NT2/D1 (cell line): ENCODE results near the gene PNMA6F.
"Not testable (repeated sequence)": the region's sequence is repeated elsewhere in the genome, so short reads cannot be mapped to it uniquely, and the experiment has no call there.

Experiments used
- DNase-seq: peaks from one replicate; pipeline ENCODE4 v3.0.0-alpha.2; 2011; ENCODE audit warnings: low read depth, low spot score
- H3K27me3 ChIP-seq: 2 replicates; pipeline ENCODE4 v1.6.0; 2011; ENCODE audit warnings: mild to moderate bottlenecking; ENCODE audit not compliant: insufficient read length, insufficient read depth
- H3K36me3 ChIP-seq: 2 replicates; pipeline ENCODE4 v1.6.1; 2011; ENCODE audit warnings: mild to moderate bottlenecking, low read length, mixed read lengths; ENCODE audit not compliant: insufficient read depth, insufficient read length
- H3K4me1 ChIP-seq: 2 replicates; pipeline ENCODE4 v1.5.1; 2011; ENCODE audit not compliant: insufficient read depth, insufficient read length
- H3K4me3 ChIP-seq: 2 replicates; pipeline ENCODE4 v1.5.1; 2011; ENCODE audit warnings: low read depth; ENCODE audit not compliant: insufficient read length
- H3K9ac ChIP-seq: 2 replicates; pipeline ENCODE4 v1.6.0; 2011; ENCODE audit warnings: low read depth; ENCODE audit not compliant: insufficient read length
- H3K9me3 ChIP-seq: 2 replicates; pipeline ENCODE4 v1.5.1; 2011; ENCODE audit warnings: mild to moderate bottlenecking, low read length; ENCODE audit not compliant: insufficient read depth
- SUZ12 ChIP-seq: IDR thresholded peaks from 2 replicates; pipeline ENCODE4 v1.6.1; 2011; ENCODE audit not compliant: insufficient read length, insufficient read depth; ENCODE audit errors: extremely low read depth
- YY1 ChIP-seq: IDR thresholded peaks from 2 replicates; pipeline ENCODE4 v1.6.1; 2011; ENCODE audit not compliant: insufficient read length, insufficient read depth
- ZNF274 ChIP-seq: IDR thresholded peaks from 2 replicates; pipeline ENCODE4 v1.6.1; 2011; ENCODE audit warnings: mild to moderate bottlenecking, low read depth, low read length

The PNMA6F gene

DNA sequence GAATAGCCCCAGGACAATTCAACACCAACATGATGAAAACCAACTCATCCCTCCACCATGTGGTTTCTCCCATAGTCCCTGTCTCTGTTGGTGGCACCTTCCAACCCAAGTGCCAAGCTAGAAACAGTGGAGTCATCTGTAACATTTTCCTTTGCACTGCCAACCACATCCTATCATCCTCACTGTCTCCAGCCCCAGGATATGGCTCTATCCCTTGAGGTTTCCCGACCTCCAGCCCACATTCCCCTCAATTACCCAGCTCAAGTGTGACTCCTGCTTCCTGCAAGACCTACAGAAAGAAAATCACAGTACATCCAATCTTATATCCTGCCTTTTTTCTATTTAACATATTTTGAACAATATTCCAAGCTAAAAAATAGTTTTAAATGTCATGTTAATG is 24.2 kb downstream of the PNMA6F start:
- Histone ChIP-seq H3K9me3 (no peaks in the 10 kb centered on the region), H3K4me3 (no peak overlapping the region), H3K9ac (no peak overlapping the region), H3K27me3 (no peaks in the 10 kb centered on the region), H3K36me3 (no peaks in the 10 kb centered on the region), H3K4me1 (no peaks in the 10 kb centered on the region)
- TF ChIP-seq SUZ12 (no peak), YY1 (no peak), ZNF274 (no peak)
- DNase-seq: no peak

DNA sequence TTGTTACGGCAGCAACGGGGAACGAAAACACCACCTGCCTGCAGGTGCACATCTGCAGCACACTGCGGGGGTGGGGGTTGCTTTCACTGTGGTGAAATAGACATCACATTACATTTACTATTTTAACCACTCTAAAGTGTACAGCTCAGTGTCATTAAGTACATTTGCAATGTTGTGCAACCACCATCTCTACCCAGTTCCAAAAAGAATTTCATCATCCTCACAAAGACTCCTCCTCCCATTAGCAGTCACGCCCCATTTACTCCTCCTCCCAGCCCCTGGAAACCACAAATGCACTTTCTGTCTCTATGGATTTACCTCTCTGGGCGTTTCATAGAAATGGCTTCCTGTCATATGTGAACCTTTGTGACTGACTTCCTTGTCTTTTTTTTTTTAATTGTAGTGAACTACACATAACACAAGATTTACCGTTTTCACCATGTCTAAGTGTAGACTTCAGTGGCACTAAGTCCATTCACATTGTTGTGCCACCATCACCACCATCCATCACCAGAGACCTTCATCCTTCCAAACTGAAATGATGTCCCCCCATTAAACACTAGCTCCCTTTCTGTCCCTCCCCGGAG is 28.0 kb downstream of the PNMA6F start:
- not testable (repeated sequence) for H3K9me3 ChIP-seq, H3K4me3 ChIP-seq, H3K36me3 ChIP-seq, H3K27me3 ChIP-seq, H3K4me1 ChIP-seq, H3K9ac ChIP-seq, DNase-seq

- not testable (repeated sequence) for H3K36me3 ChIP-seq, H3K9me3 ChIP-seq, H3K27me3 ChIP-seq, H3K4me3 ChIP-seq, H3K9ac ChIP-seq, H3K4me1 ChIP-seq, DNase-seq
Measured at GRCh38 chrX:153288807-153289206, 32.8 kb downstream of the PNMA6F start.

- H3K27me3 ChIP-seq, H3K36me3 ChIP-seq, H3K4me3 ChIP-seq, DNase-seq, H3K9ac ChIP-seq, H3K9me3 ChIP-seq, H3K4me1 ChIP-seq: not testable (repeated sequence)
Measured at GRCh38 chrX:153285678-153286077, 35.9 kb downstream of the PNMA6F start.

DNA sequence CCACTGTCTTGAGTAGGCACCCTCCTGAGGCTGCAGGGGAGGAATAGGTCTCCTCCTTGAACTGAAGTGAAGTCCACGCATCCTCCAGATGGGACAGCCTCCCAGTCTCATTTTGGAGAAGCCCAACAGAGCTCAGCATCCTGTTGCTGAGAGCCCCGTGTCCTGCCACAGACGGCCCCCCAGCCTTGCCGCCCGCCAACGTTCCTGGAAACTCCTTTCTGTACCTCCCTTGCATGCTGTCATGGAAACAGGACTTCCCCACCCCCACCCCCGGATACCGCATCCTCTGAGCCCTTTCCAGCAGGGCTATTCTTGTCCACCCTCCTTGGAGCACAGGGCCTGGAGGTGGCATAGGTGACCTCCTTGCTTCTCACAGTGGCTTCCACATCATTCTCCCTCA is 37.6 kb downstream of the PNMA6F start:
- H3K36me3 ChIP-seq, H3K9ac ChIP-seq, H3K27me3 ChIP-seq, H3K4me3 ChIP-seq, H3K4me1 ChIP-seq, DNase-seq, H3K9me3 ChIP-seq: not testable (repeated sequence)

- H3K9me3 ChIP-seq, H3K27me3 ChIP-seq, H3K4me1 ChIP-seq, H3K9ac ChIP-seq, DNase-seq, H3K4me3 ChIP-seq, H3K36me3 ChIP-seq: not testable (repeated sequence)
Measured at GRCh38 chrX:153281784-153282183, 39.8 kb downstream of the PNMA6F start.

- not testable (repeated sequence) for H3K9me3 ChIP-seq, H3K36me3 ChIP-seq, H3K4me1 ChIP-seq, H3K9ac ChIP-seq, H3K27me3 ChIP-seq, H3K4me3 ChIP-seq, DNase-seq
Measured at GRCh38 chrX:153279304-153279703, 42.3 kb downstream of the PNMA6F start.

DNA sequence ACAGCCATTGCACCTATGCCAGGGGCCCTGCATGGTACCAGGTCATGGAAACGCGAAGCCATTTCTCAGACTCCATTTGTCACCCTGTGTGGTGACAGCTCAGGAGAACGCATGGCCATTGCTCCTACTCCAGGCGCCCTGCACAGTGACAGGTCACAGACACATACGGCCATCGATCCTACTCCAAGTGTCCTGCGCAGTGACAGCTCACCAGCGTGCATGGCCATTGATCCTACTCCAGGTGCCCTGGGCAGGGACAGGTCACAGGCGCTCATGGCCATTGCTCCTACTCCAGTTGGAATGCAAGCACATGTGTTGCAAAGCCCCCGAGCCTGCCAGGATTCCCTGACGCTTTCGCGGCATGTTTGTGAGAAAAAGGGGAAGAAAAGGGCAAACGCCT is 45.5 kb downstream of the PNMA6F start:
- not testable (repeated sequence) for DNase-seq, H3K9ac ChIP-seq, H3K9me3 ChIP-seq, H3K4me1 ChIP-seq, H3K27me3 ChIP-seq, H3K36me3 ChIP-seq, H3K4me3 ChIP-seq

GRCh38 chrX:153275418-153275817 is 46.1 kb downstream of the PNMA6F start:
- H3K9ac ChIP-seq, H3K4me1 ChIP-seq, H3K36me3 ChIP-seq, DNase-seq, H3K27me3 ChIP-seq, H3K9me3 ChIP-seq, H3K4me3 ChIP-seq: not testable (repeated sequence)

DNA sequence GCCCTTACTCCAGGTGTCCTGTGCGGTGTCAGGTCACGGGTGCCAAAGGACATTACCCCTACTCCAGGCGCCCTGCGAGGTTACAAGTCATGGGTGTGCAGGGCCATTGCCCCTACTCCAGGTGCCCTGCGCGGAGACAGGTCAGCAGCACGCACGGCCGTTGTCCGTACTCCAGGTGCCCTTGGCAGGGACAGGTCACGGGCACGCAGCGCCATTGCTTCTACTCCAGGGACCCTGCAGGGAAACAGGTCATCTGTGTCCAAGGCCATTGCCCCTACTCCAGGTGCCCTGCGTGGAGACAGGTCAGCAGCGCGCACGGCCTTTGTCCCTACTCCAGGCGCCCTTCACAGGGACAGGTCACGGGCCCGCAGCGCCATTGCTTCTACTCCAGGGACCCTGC is 49.0 kb downstream of the PNMA6F start:
- H3K4me3 ChIP-seq, DNase-seq, H3K4me1 ChIP-seq, H3K36me3 ChIP-seq, H3K27me3 ChIP-seq, H3K9me3 ChIP-seq, H3K9ac ChIP-seq: not testable (repeated sequence)

GRCh38 chrX:153272070-153272469 is 49.5 kb downstream of the PNMA6F start:
- H3K9me3 ChIP-seq, DNase-seq, H3K9ac ChIP-seq, H3K4me1 ChIP-seq, H3K27me3 ChIP-seq, H3K4me3 ChIP-seq, H3K36me3 ChIP-seq: not testable (repeated sequence)
